ENCODE results near the gene ADGRA1.

DNA sequence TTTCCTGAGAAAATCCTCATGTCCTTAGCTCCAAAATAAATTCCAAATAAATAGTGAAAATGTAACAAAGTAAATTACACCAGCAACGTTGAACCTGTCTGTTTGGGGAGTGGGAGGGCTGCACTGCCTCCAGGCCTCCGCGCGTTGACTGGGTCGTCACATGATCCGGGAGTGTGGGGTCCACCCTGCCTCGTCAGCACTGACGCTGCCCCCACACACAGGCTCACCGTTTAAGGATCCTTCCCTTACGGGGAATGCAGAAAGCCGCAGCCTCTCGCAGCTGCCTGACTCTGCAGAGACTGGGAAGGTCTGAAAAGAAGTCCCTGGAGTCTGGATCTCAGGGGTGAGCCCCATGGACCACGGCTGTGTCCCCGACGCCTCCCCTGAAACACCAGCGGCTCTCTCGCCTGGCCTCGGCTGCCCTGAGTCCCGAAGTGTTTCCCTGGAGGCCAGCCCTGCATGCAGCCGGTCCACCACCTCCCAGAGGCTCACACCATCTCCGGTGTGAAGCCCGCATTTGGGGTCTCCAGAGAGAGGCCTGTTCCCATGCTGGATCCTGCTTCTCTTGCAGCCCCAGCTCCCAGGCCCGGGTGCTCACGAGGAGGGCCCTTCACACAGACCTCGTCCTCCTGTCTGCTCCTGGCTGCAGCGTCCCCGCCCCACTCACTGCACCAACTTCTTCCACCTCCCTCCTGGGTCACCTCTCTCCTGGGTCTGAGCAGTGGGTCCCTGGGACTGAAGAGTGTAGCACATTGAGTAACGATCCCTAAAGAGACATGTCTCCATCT, 49.5 kb upstream of the ADGRA1 start:
- no peak for TF ChIP-seq POLR2A (IDR thresholded peaks at IDR 0.05; ENCODE audit: low read length)
- TF ChIP-seq GATA1 (IDR thresholded peaks at IDR 0.05; ENCODE audit: low read depth, low read length), result no peak
